ENCODE results near the gene HSPA12B.

HSPA12B gene

GRCh38 chr20:3783511-3784195, 51.2 kb downstream of the HSPA12B start:
- TF ChIP-seq CTCF (IDR thresholded peaks at IDR 0.05) (no peak), ZFX (IDR thresholded peaks at IDR 0.05; ENCODE audit: borderline replicate concordance) (no peak)
- peak overlapping the region; percentile 80 for H3K27ac ChIP-seq

GRCh38 chr20:3784216-3784853, 51.9 kb downstream of the HSPA12B start:
- no peak for TF ChIP-seq CTCF (IDR thresholded peaks at IDR 0.05)
- no peak for TF ChIP-seq ZFX (IDR thresholded peaks at IDR 0.05; ENCODE audit: borderline replicate concordance)
- H3K27ac ChIP-seq: peak overlapping the region; percentile 80

- TF ChIP-seq CTCF (IDR thresholded peaks at IDR 0.05) (no peak), ZFX (IDR thresholded peaks at IDR 0.05; ENCODE audit: borderline replicate concordance) (no peak)
Observed at GRCh38 chr20:3784863-3785239, 52.4 kb downstream of the HSPA12B start.

GRCh38 chr20:3785240-3786125, 53.0 kb downstream of the HSPA12B start:
- TF ChIP-seq CTCF (IDR thresholded peaks at IDR 0.05) (0 out of 2 replicates have a peak, but pooled peaks have one; percentile 7), ZFX (IDR thresholded peaks at IDR 0.05; ENCODE audit: borderline replicate concordance) (no peak)
- peak overlapping the region; percentile 80 for H3K27ac ChIP-seq

More at GRCh38 chr20:3784863-3785239, 52.4 kb downstream of the HSPA12B start:
- H3K27ac ChIP-seq: peak overlapping the region; percentile 80

GRCh38 chr20:3786126-3786484, 53.6 kb downstream of the HSPA12B start:
- peak overlapping the region; percentile 80 for H3K27ac ChIP-seq
- TF ChIP-seq CTCF (IDR thresholded peaks at IDR 0.05) (no peak), ZFX (IDR thresholded peaks at IDR 0.05; ENCODE audit: borderline replicate concordance) (no peak)

- H3K27ac ChIP-seq: peak within 1 kb of the TSS; percentile 80
- TF ChIP-seq ZFX (IDR thresholded peaks at IDR 0.05; ENCODE audit: borderline replicate concordance) (no peak), CTCF (IDR thresholded peaks at IDR 0.05) (peak; percentile 97)
Observed at GRCh38 chr20:3786665-3787323, 54.3 kb downstream of the HSPA12B start, which contains the start of gene CENPB. CENPB (minus strand) TSS chr20:3786740; CDS start chr20:3786483, 257 bp downstream.

Data from 22Rv1 (cell line).